Lower lobe of right lung (tissue), 2 donors: ENCODE results near the gene SLC16A2. TPM values are rescaled to one million over a fixed set of nuclear protein-coding genes. Genes with fewer than 3 reads are reported as not detected.
"Not testable (repeated sequence)": the region's sequence is repeated elsewhere in the genome, so short reads cannot be mapped to it uniquely, and the experiment has no call there.

Experiments used
- ATAC-seq, 2 donors: fragments of 200-7000 bp; cut with Tn5 transposase; one replicate each; pipeline ENCODE4 v1.9.1; 2020 to 2022; ENCODE audit warnings: mild to moderate bottlenecking in 2 of 2, moderate library complexity in 2 of 2
- DNase-seq: peaks from one replicate; pipeline ENCODE4 v3.0.0-alpha.2; 2020
- H3K27ac ChIP-seq: fragments of 200-600 bp; one replicate; pipeline ENCODE4 v1.8.0; 2022
- H3K27me3 ChIP-seq: fragments of 200-600 bp; one replicate; pipeline ENCODE4 v1.8.0; 2022; ENCODE audit warnings: low read depth
- H3K36me3 ChIP-seq: fragments of 200-600 bp; one replicate; pipeline ENCODE4 v1.8.0; 2022; ENCODE audit warnings: mild to moderate bottlenecking
- H3K4me1 ChIP-seq: fragments of 200-600 bp; one replicate; pipeline ENCODE4 v1.8.0; 2022
- H3K4me3 ChIP-seq: fragments of 200-600 bp; one replicate; pipeline ENCODE4 v1.8.0; 2022; ENCODE audit warnings: mild to moderate bottlenecking
- H3K9me3 ChIP-seq: fragments of 200-600 bp; one replicate; pipeline ENCODE4 v1.8.0; 2022
- CTCF ChIP-seq: fragments of 200-600 bp; IDR thresholded peaks from one replicate; pipeline ENCODE4 v1.8.0; 2022; ENCODE audit warnings: antibody characterized with exemption, mild to moderate bottlenecking
- intact Hi-C: fragments of 100-400 bp; cut with DNase I; formaldehyde crosslinking; loops from one replicate; pipeline ENCODE4 v1.11.0; 2022
- total RNA-seq: library from RNA; stranded (reverse); fragmentation: NEBNext Ultra II Directional; extraction: Animal tissue kit (Norgen Biotek cat#: 25700); gene quantifications from one replicate; pipeline ENCODE4 v1.2.1, GENCODE V29; 2021
- donor health status: DM: no; HTN: yes; CAD: no; lungs with severe emphysema.

Gene SLC16A2
- total RNA-seq, 1 donor from 2014 or later: 7.2 TPM

- intact Hi-C loops: no loop called here
- no peaks in the 10 kb centered on the region for H3K9me3 ChIP-seq
- H3K4me1 ChIP-seq: no peaks in the 10 kb centered on the region
- no peak overlapping the region for H3K27ac ChIP-seq
- ATAC-seq (no peak), DNase-seq (no peak)
- no peak overlapping the region for H3K4me3 ChIP-seq
- TF ChIP-seq CTCF: no peak
- no peaks in the 10 kb centered on the region for H3K36me3 ChIP-seq
- H3K27me3 ChIP-seq: no peaks in the 10 kb centered on the region
Observed at GRCh38 chrX:74514384-74514783, 93.1 kb downstream of the SLC16A2 start.

- Histone ChIP-seq H3K27me3 (no peaks in the 10 kb centered on the region), H3K9me3 (no peaks in the 10 kb centered on the region), H3K4me1 (no peaks in the 10 kb centered on the region), H3K36me3 (no peaks in the 10 kb centered on the region), H3K4me3 (no peak overlapping the region), H3K27ac (no peak overlapping the region)
- intact Hi-C loops: no loop called here
- TF ChIP-seq CTCF: no peak
- DNase-seq (no peak), ATAC-seq (no peak)
Observed at GRCh38 chrX:74515356-74515755, 94.1 kb downstream of the SLC16A2 start.

GRCh38 chrX:74516013-74516412, 94.7 kb downstream of the SLC16A2 start:
- intact Hi-C loops, H3K27ac ChIP-seq, ATAC-seq, H3K27me3 ChIP-seq, H3K4me3 ChIP-seq, H3K36me3 ChIP-seq, H3K4me1 ChIP-seq, H3K9me3 ChIP-seq, DNase-seq: not testable (repeated sequence)

- DNase-seq (no peak), ATAC-seq (no peak)
- no peaks in the 10 kb centered on the region for H3K4me1 ChIP-seq
- no peaks in the 10 kb centered on the region for H3K9me3 ChIP-seq
- intact Hi-C loops: no loop called here
- H3K27me3 ChIP-seq: no peaks in the 10 kb centered on the region
- H3K36me3 ChIP-seq: no peaks in the 10 kb centered on the region
- TF ChIP-seq CTCF: no peak
- no peak overlapping the region for H3K4me3 ChIP-seq
- no peak overlapping the region for H3K27ac ChIP-seq
Observed at GRCh38 chrX:74519870-74520269, 98.6 kb downstream of the SLC16A2 start.

GRCh38 chrX:74520291-74520690, 99.0 kb downstream of the SLC16A2 start:
- Histone ChIP-seq H3K9me3 (no peaks in the 10 kb centered on the region), H3K27ac (no peak overlapping the region), H3K36me3 (no peaks in the 10 kb centered on the region), H3K4me1 (no peaks in the 10 kb centered on the region), H3K27me3 (no peaks in the 10 kb centered on the region), H3K4me3 (no peak overlapping the region)
- DNase-seq (no peak), ATAC-seq (no peak)
- no peak for TF ChIP-seq CTCF
- intact Hi-C loops: no loop called here

- H3K27ac ChIP-seq: no peak overlapping the region
- H3K4me1 ChIP-seq: no peaks in the 10 kb centered on the region
- H3K4me3 ChIP-seq: no peak overlapping the region
- H3K27me3 ChIP-seq: no peaks in the 10 kb centered on the region
- ATAC-seq (no peak), DNase-seq (no peak)
- H3K9me3 ChIP-seq: no peaks in the 10 kb centered on the region
- intact Hi-C loops: no loop called here
- no peak for TF ChIP-seq CTCF
- H3K36me3 ChIP-seq: no peaks in the 10 kb centered on the region
Observed at GRCh38 chrX:74520896-74521295, 99.6 kb downstream of the SLC16A2 start.
